ENCODE measurements around the gene ABCD3. TPM values are rescaled to one million over a fixed set of nuclear protein-coding genes. Genes with fewer than 3 reads are reported as not detected.
A peak's percentile ranks its signal among the peaks of the same experiment; 100 is the strongest.

ABCD3 gene
- total and polyA plus RNA-seq, 2 of the 13 experiments (the other 11 are each of a cell fraction or from before 2014, with no cell fraction given): 27.5 to 166 TPM

DNA sequence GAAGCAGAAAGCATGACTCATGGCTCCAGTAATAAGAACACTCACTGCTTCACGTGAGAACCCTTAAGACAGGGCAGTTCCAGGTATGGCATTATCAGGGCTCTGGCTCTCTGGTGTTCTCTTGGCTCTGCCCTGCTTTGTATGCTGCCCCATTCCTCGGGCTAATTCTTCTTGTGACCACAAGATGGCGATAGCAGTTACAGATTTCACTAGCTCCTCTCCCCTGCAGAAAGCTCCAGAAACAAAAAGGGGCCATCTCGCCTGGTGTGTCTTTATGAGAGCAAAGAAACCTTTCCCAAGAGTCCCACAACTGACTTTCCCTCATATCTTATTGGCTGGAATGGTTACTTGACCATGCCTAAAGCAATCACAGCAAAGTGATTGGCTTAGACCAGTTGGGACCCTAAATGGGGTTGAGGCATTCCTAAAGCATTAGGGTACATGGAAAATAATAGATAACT is 63.3 kb downstream of the ABCD3 start (continued):
- TF ChIP-seq SP4 (CRISPR knock-in tag; IDR thresholded peaks at IDR 0.05) (no peak), ZNF512B (CRISPR knock-in tag; IDR thresholded peaks at IDR 0.05; ENCODE audit: borderline replicate concordance) (no peak), ZBTB20 (CRISPR knock-in tag; IDR thresholded peaks at IDR 0.05; ENCODE audit: borderline replicate concordance, low read depth) (no peak), RAD21 (CRISPR knock-in tag; IDR thresholded peaks at IDR 0.05) (0 out of 2 replicates have a peak, but pooled peaks have one; percentile 35), ZFP82 (CRISPR knock-in tag; IDR thresholded peaks at IDR 0.05; ENCODE audit: borderline replicate concordance) (no peak), ZNF549 (CRISPR knock-in tag; IDR thresholded peaks at IDR 0.05) (no peak)

GRCh38 chr1:94486990-94487389 is 68.8 kb downstream of the ABCD3 start:
- Histone ChIP-seq H3K27ac (ENCODE audit: extremely low read length, insufficient read depth, low read length) (no peak overlapping the region), H3K79me2 (ENCODE audit: insufficient read depth, low read length) (no peaks in the 10 kb centered on the region), H4K20me1 (ENCODE audit: insufficient read depth, low read length) (no peaks in the 10 kb centered on the region), H3K9me3 (ENCODE audit: low read length) (no peaks in the 10 kb centered on the region), H3K36me3 (replicated peaks in 1 of 2; ENCODE audit: control insufficient read depth in 1 of 2, insufficient read depth in 2 of 2, low read length in 2 of 2) (peaks cover 9 to 53% of the 10 kb centered on the region in 2 experiments), H3K9ac (ENCODE audit: insufficient read depth, low read depth, low read length) (no peak overlapping the region), H2AFZ (ENCODE audit: low read length) (no peak overlapping the region), H3K4me1 (ENCODE audit: insufficient read depth, low read length) (no peaks in the 10 kb centered on the region), H3K4me2 (ENCODE audit: low read depth, low read length) (no peak overlapping the region), H3K4me3 (replicated peaks in 1 of 3; ENCODE audit: insufficient read depth in 1 of 3, low read depth in 2 of 3, low read length in 3 of 3) (no peak overlapping the region), H3K27me3 (ENCODE audit: control insufficient read depth in 1 of 2, insufficient read depth in 2 of 2, low read length in 2 of 2) (no peaks in the 10 kb centered on the region)
- WGBS (ENCODE audit: low lambda C conversion rate): 92% methylated on average over 5 of the region's 5 CpGs
- BruUV-seq (replicated peaks): no TSS peak
- CTCF ChIA-PET (ENCODE audit: low intra/inter-chr PET ratio, low total read pairs): no interaction called here
- POLR2A ChIA-PET: no interaction called here
- FAIRE-seq (no peak), DNase-seq (ENCODE audit: low spot score) (no peak), ATAC-seq (no peak; the same call in 2 of the 3 replicates)
- intact Hi-C loops (cut with micrococcal nuclease; ENCODE audit: unreplicated experiment) (no loop called here), in situ Hi-C loops (cut with HindIII; ENCODE audit: extremely low pct_ligation_motif_present, low pct_unique_long_range_greater_than_20kb) (loop anchor here (10.0 kb wide), 1 partner anchor 318 kb away; no protein-coding TSS in a partner anchor)
- no peak for TF ChIP-seq SOX5 (CRISPR knock-in tag; IDR thresholded peaks at IDR 0.05; ENCODE audit: borderline replicate concordance)

Measured in HepG2 (cell line).